Measurements from ENCODE around the gene KRT7. TPM values are rescaled to one million over a fixed set of nuclear protein-coding genes. Genes with fewer than 3 reads are reported as not detected.

The KRT7 gene
- total and polyA plus RNA-seq, 2 donors (not counting 3 experiments of a cell fraction or from before 2014, with no cell fraction given) = 120 to 293 TPM

- dilution Hi-C loops (cut with MboI; ENCODE audit: extremely low pct_ligation_motif_present, low sequenced_read_pairs) (no loop called here), intact Hi-C loops (cut with micrococcal nuclease) (no loop called here)
- no peak overlapping the region for H3K4me3 ChIP-seq (replicated peaks in 1 of 3; ENCODE audit: insufficient read depth in 1 of 3, low read depth in 1 of 3, low read length in 3 of 3)
- no peak for TF ChIP-seq JUN (IDR thresholded peaks at IDR 0.05; ENCODE audit: borderline replicate concordance, insufficient read depth, insufficient read length, low read depth)
- TF ChIP-seq POLR2A (IDR thresholded peaks at IDR 0.05; ENCODE audit: low read depth, low read length) = no peak
- no peak for TF ChIP-seq CTCF (IDR thresholded peaks at IDR 0.05; ENCODE audit: extremely low read depth in 1 of 2, insufficient read depth in 1 of 2, low read depth in 1 of 2, low read length in 2 of 2)
- no peak for TF ChIP-seq GATA2 (IDR thresholded peaks at IDR 0.05; ENCODE audit: insufficient read depth, insufficient read length, low read depth, low read length)
- no peak for TF ChIP-seq POLR2AphosphoS5 (IDR thresholded peaks at IDR 0.05; ENCODE audit: insufficient read depth, low read depth, low read length)
- no peak for TF ChIP-seq FOS (IDR thresholded peaks at IDR 0.05; ENCODE audit: borderline replicate concordance, insufficient read depth, low read length)
- TF ChIP-seq EZH2 (IDR thresholded peaks at IDR 0.05; ENCODE audit: borderline replicate concordance, low read depth, low read length, severe bottlenecking) = no peak
- DNase-seq (ENCODE audit: low read depth, low spot score) (no peak), FAIRE-seq (no peak)
- no peaks in the 10 kb centered on the region for H3K9me3 ChIP-seq (replicated peaks; ENCODE audit: control insufficient read depth, insufficient read depth, low read length)
- POLR2A ChIA-PET = no interaction called here
- H3K27me3 ChIP-seq (ENCODE audit: control insufficient read depth in 2 of 2, insufficient read depth in 2 of 2, low read length in 2 of 2) = no peaks in the 10 kb centered on the region
- H3K4me2 ChIP-seq (ENCODE audit: insufficient read depth, low read length) = no peak overlapping the region
- H3K4me1 ChIP-seq (ENCODE audit: control insufficient read depth, extremely low read depth, insufficient read depth, low read length) = peaks cover 48% of the 10 kb centered on the region
- no peaks in the 10 kb centered on the region for H3K9me1 ChIP-seq (replicated peaks; ENCODE audit: control insufficient read depth, extremely low read depth, insufficient read depth, low read length)
- no peak overlapping the region for H3K9ac ChIP-seq (replicated peaks; ENCODE audit: extremely low read depth, insufficient read depth, low read length)
- H4K20me1 ChIP-seq (replicated peaks; ENCODE audit: control insufficient read depth, extremely low read depth, insufficient read depth, low read length) = no peaks in the 10 kb centered on the region
- no TSS peak for BruUV-seq (replicated peaks)
- CTCF ChIA-PET = interaction anchor here (1.9 to 12.0 kb wide), 2 partner anchors 13 to 19 kb away, joined by 5 to 138 read pairs; no protein-coding TSS in a partner anchor
- no peaks in the 10 kb centered on the region for H3K36me3 ChIP-seq (ENCODE audit: control insufficient read depth in 2 of 2, extremely low read depth in 1 of 2, insufficient read depth in 2 of 2, low read length in 2 of 2)
- no peak overlapping the region for H2AFZ ChIP-seq (ENCODE audit: low read depth, low read length)
- H3K79me2 ChIP-seq (ENCODE audit: control insufficient read depth, insufficient read depth, low read length) = no peaks in the 10 kb centered on the region
- no peak overlapping the region for H3K27ac ChIP-seq (ENCODE audit: insufficient read depth, low read depth, low read length)
Measured at GRCh38 chr12:52195065-52195730, 37.8 kb upstream of the KRT7 start.
